Naive thymus-derived CD4-positive, alpha-beta T cell (primary cell): ENCODE results near the gene HRNR. TPM values are rescaled to one million over a fixed set of nuclear protein-coding genes. Genes with fewer than 3 reads are reported as not detected.

Source experiments
- ATAC-seq: fragments of 150-1000 bp; cut with Tn5 transposase; 2 replicates; pipeline ENCODE4 v1.10.0; 2021; ENCODE audit warnings: mild to moderate bottlenecking, moderate library complexity
- CTCF ChIA-PET: fragments of 350-600 bp; sonication (Branson Sonifier 250); formaldehyde crosslinking; loops from one replicate; lab custom pipeline; 2021; ENCODE audit warnings: antibody characterized with exemption; lab: Charles Lee
- POLR2A ChIA-PET: fragments of 350-600 bp; sonication (Branson Sonifier 250); formaldehyde crosslinking; loops from one replicate; lab custom pipeline; 2021; ENCODE audit warnings: antibody characterized with exemption, inconsistent platforms; lab: Charles Lee
- DNase-seq, 9 donors: peaks; one replicate each; pipeline versions ENCODE4 v3.0.0 to v3.0.0-alpha.2; 2020 to 2022; ENCODE audit warnings: mixed read lengths in 1 of 9
- H3K27ac ChIP-seq: one replicate; pipeline ENCODE4 v1.7.0; 2013; ENCODE audit warnings: mild to moderate bottlenecking, low read depth, low read length, moderate library complexity
- H3K27me3 ChIP-seq, 2 donors: one replicate each; pipeline ENCODE4 v1.7.0; 2013; ENCODE audit warnings: low read length in 2 of 2, mild to moderate bottlenecking in 2 of 2, moderate library complexity in 2 of 2; ENCODE audit not compliant: control insufficient read depth in 2 of 2, insufficient read depth in 2 of 2
- H3K36me3 ChIP-seq, 3 experiments: 1 replicate in 2 of 3; 2 replicates in 1 of 3; pipeline ENCODE4 v1.7.0; 2013; ENCODE audit warnings: low read length in 3 of 3, mild to moderate bottlenecking in 3 of 3, moderate library complexity in 1 of 3; ENCODE audit not compliant: insufficient read depth in 3 of 3, control insufficient read depth in 2 of 3
- H3K4me1 ChIP-seq, 2 donors: one replicate each; pipeline ENCODE4 v1.7.0; 2013; ENCODE audit warnings: low read length in 2 of 2, mild to moderate bottlenecking in 2 of 2, moderate library complexity in 1 of 2; ENCODE audit not compliant: control insufficient read depth in 2 of 2, insufficient read depth in 2 of 2
- H3K4me3 ChIP-seq: 2 replicates; pipeline ENCODE4 v1.7.0; 2013; ENCODE audit warnings: mild to moderate bottlenecking, low read length
- H3K9me3 ChIP-seq, 3 experiments: 1 replicate in 2 of 3; 2 replicates in 1 of 3; pipeline ENCODE4 v1.7.0; 2013; ENCODE audit warnings: low read length in 3 of 3; ENCODE audit not compliant: control insufficient read depth in 2 of 3
- H3K27ac Mint-ChIP-seq, 9 donors: one replicate each; pipeline ENCODE4 v1.8.0; 2020 to 2022; ENCODE audit warnings: mixed read lengths in 9 of 9, mild to moderate bottlenecking in 8 of 9, moderate library complexity in 5 of 9, inconsistent platforms in 2 of 9
- H3K27me3 Mint-ChIP-seq, 5 donors: one replicate each; pipeline ENCODE4 v1.8.0; 2021 to 2022; ENCODE audit warnings: mixed read lengths in 5 of 5, mild to moderate bottlenecking in 1 of 5
- H3K36me3 Mint-ChIP-seq, 5 donors: one replicate each; pipeline ENCODE4 v1.8.0; 2020 to 2022; ENCODE audit warnings: mixed read lengths in 5 of 5, mild to moderate bottlenecking in 3 of 5, inconsistent platforms in 1 of 5
- H3K4me1 Mint-ChIP-seq, 7 donors: one replicate each; pipeline ENCODE4 v1.8.0; 2020 to 2022; ENCODE audit warnings: mixed read lengths in 7 of 7, mild to moderate bottlenecking in 3 of 7, inconsistent platforms in 1 of 7
- H3K4me3 Mint-ChIP-seq, 10 donors: one replicate each; pipeline ENCODE4 v1.8.0; 2020 to 2022; ENCODE audit warnings: mild to moderate bottlenecking in 10 of 10, mixed read lengths in 10 of 10, moderate library complexity in 6 of 10, inconsistent platforms in 2 of 10
- H3K9me3 Mint-ChIP-seq, 11 donors: one replicate each; pipeline ENCODE4 v1.8.0; 2020 to 2022; ENCODE audit warnings: mixed read lengths in 11 of 11, mild to moderate bottlenecking in 4 of 11, inconsistent platforms in 1 of 11, moderate library complexity in 1 of 11
- intact Hi-C, 2 donors: fragments of 100-400 bp; cut with micrococcal nuclease; formaldehyde crosslinking; loops; one replicate each; pipeline ENCODE4 v1.15.1; 2023
- polyA plus RNA-seq, 2 donors: library from polyadenylated mRNA; unstranded; fragments of 300-500 nt; fragmentation: Illumina TruSeq; gene quantifications; one replicate each; pipeline ENCODE4 v1.2.3, GENCODE V29; 2021
- total RNA-seq, 6 experiments: library from RNA in 5 of 6; stranded (reverse) in 5 of 6; gene quantifications; 1 replicate in 5 of 6; 2 replicates in 1 of 6; pipeline ENCODE4 v1.2.3 and lab custom pipeline; 2021 to 2026

HRNR gene
- total and polyA plus RNA-seq, 7 experiments from 2014 or later = not detected

- ChIA-PET CTCF (interaction anchor here (1.1 to 7.8 kb wide), 3 partner anchors 9 to 276 kb away, joined by 3 to 97 read pairs (median 19); no protein-coding TSS in a partner anchor), POLR2A (no interaction called here)
- DNase-seq (no peak), ATAC-seq (peak; percentile 47)
- intact Hi-C loops = loop anchor here in 1 of 2 donors (10.0 kb wide), 2 partner anchors 218 to 248 kb away; no protein-coding TSS in a partner anchor
- Mint-ChIP-seq H3K36me3 (no peaks in the 10 kb centered on the region), H3K27ac (no peak overlapping the region), H3K9me3 (no peaks in the 10 kb centered on the region), H3K4me3 (no peak overlapping the region), H3K4me1 (peaks cover 0 to 3% (median 0%) of the 10 kb centered on the region in 7 donors), H3K27me3 (peaks cover 5 to 29% (median 9%) of the 10 kb centered on the region in 5 donors)
- Histone ChIP-seq H3K36me3 (no peaks in the 10 kb centered on the region), H3K27me3 (no peaks in the 10 kb centered on the region), H3K9me3 (no peaks in the 10 kb centered on the region), H3K4me1 (no peaks in the 10 kb centered on the region), H3K4me3 (no peak overlapping the region), H3K27ac (no peak overlapping the region)
Measured at GRCh38 chr1:152182944-152183361, 41.0 kb downstream of the HRNR start.

- intact Hi-C loops = loop anchor here in 1 of 2 donors (10.0 kb wide), 2 partner anchors 218 to 248 kb away; no protein-coding TSS in a partner anchor
- Histone ChIP-seq H3K27ac (no peak overlapping the region), H3K4me3 (no peak overlapping the region), H3K27me3 (no peaks in the 10 kb centered on the region), H3K9me3 (no peaks in the 10 kb centered on the region), H3K36me3 (no peaks in the 10 kb centered on the region), H3K4me1 (no peaks in the 10 kb centered on the region)
- H3K27ac Mint-ChIP-seq = no peak overlapping the region
- H3K27me3 Mint-ChIP-seq = peaks cover 5 to 29% (median 11%) of the 10 kb centered on the region in 5 donors
- ATAC-seq (peak; percentile 48), DNase-seq (no peak)
- no peaks in the 10 kb centered on the region for H3K9me3 Mint-ChIP-seq
- H3K4me1 Mint-ChIP-seq = peaks cover 0 to 3% (median 0%) of the 10 kb centered on the region in 7 donors
- CTCF ChIA-PET = interaction anchor here (1.1 to 7.8 kb wide), 2 partner anchors 127 to 277 kb away, joined by 3 to 97 read pairs; no protein-coding TSS in a partner anchor
- POLR2A ChIA-PET = no interaction called here
- no peak overlapping the region for H3K4me3 Mint-ChIP-seq
- H3K36me3 Mint-ChIP-seq = no peaks in the 10 kb centered on the region
Measured at GRCh38 chr1:152182431-152182830, 41.6 kb downstream of the HRNR start.

- ChIA-PET CTCF (interaction anchor here (0.6 to 3.0 kb wide), 2 partner anchors 126 to 140 kb away, joined by 3 to 13 read pairs; no protein-coding TSS in a partner anchor), POLR2A (no interaction called here)
- Histone ChIP-seq H3K4me3 (no peak overlapping the region), H3K27ac (no peak overlapping the region), H3K27me3 (no peaks in the 10 kb centered on the region), H3K36me3 (no peaks in the 10 kb centered on the region), H3K9me3 (no peaks in the 10 kb centered on the region), H3K4me1 (no peaks in the 10 kb centered on the region)
- Mint-ChIP-seq H3K4me3 (no peak overlapping the region), H3K4me1 (peaks cover 0 to 1% (median 0%) of the 10 kb centered on the region in 7 donors), H3K36me3 (no peaks in the 10 kb centered on the region), H3K9me3 (peaks cover 0 to 4% (median 0%) of the 10 kb centered on the region in 11 donors), H3K27me3 (peaks cover 9 to 26% (median 21%) of the 10 kb centered on the region in 5 donors), H3K27ac (no peak overlapping the region)
- ATAC-seq = no peak
- no peak for DNase-seq
- intact Hi-C loops = no loop called here
Measured at GRCh38 chr1:152179566-152179965, 44.4 kb downstream of the HRNR start.

GRCh38 chr1:152170287-152170905 lies 53.6 kb downstream of the HRNR start:
- H3K4me3 Mint-ChIP-seq = no peak overlapping the region
- ChIA-PET POLR2A (no interaction called here), CTCF (interaction anchor here (0.6 kb wide), 1 partner anchor 327 kb away, joined by 3 read pairs; no protein-coding TSS in a partner anchor)
- H3K9me3 Mint-ChIP-seq = peaks cover 0 to 2% (median 0%) of the 10 kb centered on the region in 11 donors
- peaks cover 7 to 11% (median 7%) of the 10 kb centered on the region in 7 donors for H3K4me1 Mint-ChIP-seq
- H3K27me3 Mint-ChIP-seq = peaks cover 0 to 9% (median 5%) of the 10 kb centered on the region in 5 donors
- H3K9me3 ChIP-seq = no peaks in the 10 kb centered on the region
- H3K4me1 ChIP-seq = no peaks in the 10 kb centered on the region
- H3K4me3 ChIP-seq = no peak overlapping the region
- no peak overlapping the region for H3K27ac Mint-ChIP-seq
- H3K27me3 ChIP-seq = no peaks in the 10 kb centered on the region
- DNase-seq (no peak), ATAC-seq (no peak)
- peaks cover 0 to 5% (median 0%) of the 10 kb centered on the region in 5 donors for H3K36me3 Mint-ChIP-seq
- intact Hi-C loops = no loop called here
- H3K36me3 ChIP-seq = no peaks in the 10 kb centered on the region
- H3K27ac ChIP-seq = no peak overlapping the region

GRCh38 chr1:152169366-152170025 lies 54.5 kb downstream of the HRNR start:
- ATAC-seq = no peak
- Histone ChIP-seq H3K4me3 (no peak overlapping the region), H3K9me3 (no peaks in the 10 kb centered on the region), H3K36me3 (no peaks in the 10 kb centered on the region), H3K27me3 (no peaks in the 10 kb centered on the region), H3K27ac (no peak overlapping the region), H3K4me1 (no peaks in the 10 kb centered on the region)
- Mint-ChIP-seq H3K4me1 (peaks cover 8 to 11% (median 9%) of the 10 kb centered on the region in 7 donors), H3K9me3 (peaks cover 0 to 3% (median 0%) of the 10 kb centered on the region in 11 donors), H3K27me3 (peaks cover 0 to 9% (median 4%) of the 10 kb centered on the region in 5 donors), H3K27ac (no peak overlapping the region), H3K36me3 (peaks cover 0 to 5% (median 0%) of the 10 kb centered on the region in 5 donors), H3K4me3 (no peak overlapping the region)
- ChIA-PET POLR2A (no interaction called here), CTCF (no interaction called here)
- DNase-seq = no peak
- intact Hi-C loops = no loop called here

GRCh38 chr1:152168535-152168868 lies 55.5 kb downstream of the HRNR start:
- Mint-ChIP-seq H3K4me1 (peaks cover 8 to 11% (median 9%) of the 10 kb centered on the region in 7 donors), H3K36me3 (peaks cover 0 to 5% (median 0%) of the 10 kb centered on the region in 5 donors), H3K4me3 (no peak overlapping the region), H3K9me3 (peaks cover 0 to 3% (median 0%) of the 10 kb centered on the region in 11 donors), H3K27me3 (peaks cover 0 to 10% (median 6%) of the 10 kb centered on the region in 5 donors), H3K27ac (no peak overlapping the region)
- CTCF ChIA-PET = no interaction called here
- Histone ChIP-seq H3K4me1 (no peaks in the 10 kb centered on the region), H3K4me3 (no peak overlapping the region), H3K27ac (no peak overlapping the region), H3K36me3 (no peaks in the 10 kb centered on the region), H3K9me3 (no peaks in the 10 kb centered on the region), H3K27me3 (no peaks in the 10 kb centered on the region)
- POLR2A ChIA-PET = no interaction called here
- DNase-seq = no peak
- intact Hi-C loops = no loop called here
- no peak for ATAC-seq
